Stimulated activated CD8-positive, alpha-beta memory T cell treated with anti-CD3 and anti-CD28 coated beads, Interleukin-2, amount 100 ng/mL, for 1 hour (primary cell): ENCODE measurements around the gene DPF3.

ENCODE experiments used
- DNase-seq, 2 donors: peaks; one replicate each; pipeline ENCODE4 v3.0.0-alpha.2; 2020; ENCODE audit warnings: low read depth in 2 of 2

The DPF3 gene

GRCh38 chr14:72800848-72801370 is 93.0 kb downstream of the DPF3 start:
- DNase-seq: no peak

GRCh38 chr14:72800296-72800695 is 93.6 kb downstream of the DPF3 start:
- DNase-seq: no peak

DNA sequence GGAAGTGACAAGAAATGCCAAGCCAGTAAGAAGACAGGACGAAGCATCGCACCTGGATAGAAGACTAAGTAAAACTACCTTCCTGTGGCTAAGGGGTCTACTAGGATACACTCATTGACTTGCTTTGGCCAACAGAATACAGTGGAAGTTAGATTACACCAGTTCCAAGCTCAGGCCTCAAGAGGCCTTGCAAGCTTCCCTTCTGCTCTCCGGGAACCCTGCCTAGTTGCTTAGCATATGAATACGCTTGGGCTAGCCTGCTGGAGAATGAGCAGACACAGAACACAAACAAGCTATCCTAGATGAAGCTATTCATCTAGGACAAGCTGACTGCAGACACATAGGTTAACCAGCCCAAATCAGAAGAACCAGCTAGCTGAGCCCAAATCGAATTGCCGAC is 97.0 kb downstream of the DPF3 start:
- DNase-seq: no peak

DNA sequence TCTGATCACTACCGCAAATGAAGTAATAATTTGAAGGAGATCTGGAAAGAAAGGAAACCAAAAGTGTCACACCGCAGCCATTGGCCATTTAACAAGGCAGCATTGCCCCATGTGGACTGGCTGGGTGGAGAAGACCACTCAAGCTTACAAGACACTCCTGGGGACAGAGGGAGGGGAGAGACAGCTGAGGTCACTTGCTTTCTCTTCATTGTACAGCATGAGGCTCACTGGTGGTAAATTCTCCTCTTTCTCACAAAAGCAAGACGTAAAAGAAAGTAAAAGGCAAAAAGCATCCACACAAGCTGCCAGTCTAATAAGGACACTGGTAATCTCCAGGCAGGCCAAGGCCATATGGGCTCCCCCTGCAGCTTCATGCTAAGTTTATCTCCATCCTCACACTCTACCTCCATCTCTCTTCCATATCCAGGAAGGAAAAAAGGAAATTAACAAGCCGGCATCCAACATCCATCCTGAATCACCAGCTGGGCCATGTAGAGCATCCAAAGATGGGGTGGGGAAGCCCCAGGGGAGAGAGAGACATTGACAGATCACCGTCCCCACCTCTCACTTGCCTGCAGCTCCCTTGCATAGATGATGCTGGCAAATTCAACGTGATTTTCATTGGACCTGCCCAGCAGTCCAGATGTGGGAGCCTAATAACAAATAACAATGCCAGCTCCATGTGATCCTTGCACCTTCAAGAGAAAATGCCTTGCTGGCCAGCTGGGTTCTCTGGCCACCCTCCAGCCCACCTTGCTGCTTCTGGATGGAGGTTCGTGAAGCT is 100.6 kb downstream of the DPF3 start:
- no peak for DNase-seq

GRCh38 chr14:72792051-72792788 is 101.7 kb downstream of the DPF3 start:
- no peak for DNase-seq

- DNase-seq: no peak
These were observed 102.9 kb downstream of the DPF3 start for GRCh38 chr14:72790887-72791566.

GRCh38 chr14:72788972-72789728 is 104.8 kb downstream of the DPF3 start:
- no peak for DNase-seq

GRCh38 chr14:72788255-72788654 is 105.6 kb downstream of the DPF3 start:
- no peak for DNase-seq

- DNase-seq: no peak
These were observed 106.1 kb downstream of the DPF3 start for GRCh38 chr14:72787841-72788240.

- no peak for DNase-seq
These were observed 107.2 kb downstream of the DPF3 start for GRCh38 chr14:72786378-72787350.

GRCh38 chr14:72783741-72784140 is 110.2 kb downstream of the DPF3 start:
- no peak for DNase-seq

- no peak for DNase-seq
These were observed 111.1 kb downstream of the DPF3 start for GRCh38 chr14:72782817-72783216.

GRCh38 chr14:72781561-72782508 is 112.1 kb downstream of the DPF3 start:
- DNase-seq: no peak

DNA sequence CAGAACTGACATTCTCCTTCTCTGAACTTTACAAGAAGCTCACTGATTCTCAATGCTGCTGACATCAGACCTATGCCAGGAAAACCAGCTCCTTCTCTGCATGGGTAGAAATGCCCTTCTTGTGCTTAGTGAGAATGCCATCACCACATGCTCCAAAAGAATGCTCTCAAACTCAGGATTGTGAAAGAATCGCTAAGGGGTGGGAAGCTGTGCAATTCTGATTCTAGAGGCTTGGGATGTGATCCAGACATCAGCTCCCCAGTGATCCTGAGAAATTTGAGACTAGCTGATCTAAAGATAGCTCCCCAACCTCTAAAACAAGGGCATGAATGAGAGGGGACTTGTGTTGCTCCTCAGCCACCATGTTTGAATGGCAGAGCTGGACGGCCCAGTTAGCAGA is 113.2 kb downstream of the DPF3 start:
- no peak for DNase-seq

DNA sequence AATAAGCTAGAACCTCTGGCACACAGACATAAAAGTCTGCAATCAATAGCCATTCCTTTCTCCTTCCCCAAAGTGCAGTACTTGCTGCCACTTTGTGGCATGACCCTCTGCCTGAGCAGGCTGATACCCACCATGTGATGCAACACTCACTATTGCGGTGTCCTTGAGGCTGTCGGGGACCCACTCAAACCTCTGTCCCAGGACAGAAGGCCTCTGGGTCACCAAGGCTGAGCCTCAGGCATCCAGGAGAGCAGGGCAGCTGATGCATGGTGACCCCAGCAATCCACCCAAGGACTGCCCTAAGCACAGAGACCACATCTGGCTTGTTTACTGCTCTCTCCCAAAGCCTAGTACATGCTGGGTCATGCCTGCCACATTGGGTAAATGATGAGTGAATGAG is 114.2 kb downstream of the DPF3 start:
- DNase-seq: no peak

DNA sequence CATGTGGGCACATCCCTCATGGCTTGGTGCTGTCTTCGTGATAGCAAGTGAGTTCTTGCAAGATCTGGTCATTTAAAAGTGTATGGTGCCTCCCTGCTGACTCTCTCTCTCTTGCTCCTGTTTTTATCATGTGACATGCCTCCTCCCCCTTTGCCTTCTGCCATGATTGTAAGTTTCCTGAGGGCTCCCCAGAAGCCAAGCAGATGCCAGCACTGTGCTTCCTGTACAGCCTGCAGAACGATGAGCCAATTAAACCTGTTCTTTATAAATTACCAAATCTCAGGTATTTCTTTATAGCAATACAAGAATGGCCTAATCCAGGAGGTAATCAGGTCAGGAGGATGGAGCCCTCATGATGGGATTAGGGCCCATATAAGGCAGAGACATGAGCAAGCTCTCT is 116.3 kb downstream of the DPF3 start:
- DNase-seq: no peak

DNA sequence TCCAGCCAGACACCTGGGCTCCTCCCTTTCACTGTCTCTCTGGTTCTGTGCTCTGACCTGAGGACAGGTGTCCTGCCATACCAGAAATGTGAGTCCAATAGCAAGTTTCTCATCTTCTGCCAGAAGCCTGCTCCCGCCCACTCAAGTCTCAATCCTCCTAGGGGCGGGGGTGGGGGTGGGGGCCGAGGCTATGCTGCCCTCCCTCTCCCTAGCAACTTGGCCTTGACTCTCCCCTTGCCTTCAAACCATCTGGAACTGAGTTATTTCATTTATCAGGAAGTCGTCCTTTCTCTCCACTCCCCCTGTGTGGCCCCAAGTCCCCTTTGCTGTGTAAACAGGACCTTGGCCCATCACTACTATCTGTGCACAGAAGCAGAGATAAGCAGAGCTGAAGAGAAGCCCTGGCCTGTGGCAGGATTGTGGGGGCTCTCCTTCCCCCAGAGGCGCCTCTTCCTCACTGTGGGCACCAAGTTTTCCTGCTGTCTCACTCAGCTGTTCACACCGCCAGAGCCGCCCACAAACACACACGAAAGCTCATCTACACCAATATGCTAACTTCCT is 117.1 kb downstream of the DPF3 start:
- no peak for DNase-seq

GRCh38 chr14:72775923-72776554 is 117.9 kb downstream of the DPF3 start:
- no peak for DNase-seq
